ENCODE data around the gene FGD3.

The FGD3 gene

GRCh38 chr9:93057042-93057702, 109.8 kb downstream of the FGD3 start:
- DNase-seq = no peak

GRCh38 chr9:93057703-93058354, 110.5 kb downstream of the FGD3 start:
- no peak for DNase-seq

- peak; percentile 73 for DNase-seq
Observed at GRCh38 chr9:93058355-93059010, 111.2 kb downstream of the FGD3 start, which contains the start of gene SUSD3. TSS of gene SUSD3 (plus strand) at chr9:93058701. CDS start at chr9:93058743, 42 bp downstream.

- no peak for DNase-seq
Observed at GRCh38 chr9:93059011-93059714, 111.8 kb downstream of the FGD3 start.

DNA sequence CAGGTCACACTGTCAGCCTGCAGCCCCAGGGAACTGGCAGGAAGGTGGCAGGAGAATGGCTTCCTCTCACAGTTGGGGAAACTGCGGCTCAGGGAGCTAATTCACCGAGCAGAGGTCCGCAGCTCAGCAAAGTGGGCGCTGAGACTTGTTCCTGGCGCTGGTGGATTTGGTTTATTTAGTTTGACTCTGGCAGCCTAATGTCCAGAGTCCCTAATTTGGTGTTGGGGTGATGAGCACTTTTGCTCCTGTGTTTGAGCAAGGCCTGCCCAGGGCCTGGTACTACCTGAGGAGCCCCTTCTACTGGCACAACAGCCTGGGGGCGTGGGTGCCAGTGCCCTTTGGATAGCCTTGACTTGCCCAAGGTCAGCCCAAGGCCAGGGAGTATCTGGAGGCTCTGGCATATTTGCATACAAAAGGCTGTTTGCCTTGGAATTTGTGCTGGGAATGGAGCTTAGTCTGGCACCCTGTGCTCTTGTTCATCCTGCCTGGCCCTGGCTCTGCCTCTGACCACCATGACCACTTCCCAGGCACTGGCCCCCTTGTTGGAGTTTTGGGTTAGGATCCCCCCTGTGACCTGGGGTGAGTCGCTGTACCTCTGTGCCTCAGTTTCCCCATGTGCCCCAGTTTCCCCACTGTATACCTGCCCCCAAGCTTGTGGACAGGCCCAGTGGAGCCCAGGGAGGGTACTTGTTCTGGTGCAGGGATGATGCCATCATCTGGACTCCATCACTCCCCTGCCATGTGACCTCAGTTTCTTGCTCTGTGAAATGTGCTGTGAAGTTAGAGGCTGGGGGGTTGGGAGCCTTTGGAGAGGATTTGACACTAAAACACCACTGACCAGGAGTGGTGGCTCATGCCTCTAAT, 112.6 kb downstream of the FGD3 start:
- no peak for DNase-seq

DNA sequence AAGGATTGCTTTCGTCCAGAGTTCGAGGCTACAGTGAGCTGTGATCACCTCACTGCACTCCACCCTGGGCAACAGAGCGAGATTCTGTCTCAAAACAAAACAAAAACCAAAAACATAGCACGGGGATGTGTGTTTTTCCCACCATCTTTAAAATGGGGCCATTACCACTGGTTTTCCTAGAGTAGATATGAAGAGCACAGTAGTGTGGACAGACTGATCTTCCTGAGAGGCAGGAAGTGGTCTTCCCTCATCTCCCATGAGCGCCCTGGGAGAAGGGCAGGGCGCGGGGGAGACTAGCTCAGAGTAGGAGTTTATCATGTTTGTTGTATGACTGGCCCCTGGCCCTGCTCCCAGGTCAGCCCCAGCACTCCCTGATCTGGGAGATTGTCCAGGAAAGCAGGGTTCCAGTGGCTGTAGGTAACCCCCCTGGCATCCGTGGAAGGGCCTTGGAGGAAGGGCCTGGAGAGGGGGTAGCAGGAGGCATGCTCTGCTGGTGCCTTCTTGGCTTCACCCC, 113.5 kb downstream of the FGD3 start:
- DNase-seq = no peak

DNA sequence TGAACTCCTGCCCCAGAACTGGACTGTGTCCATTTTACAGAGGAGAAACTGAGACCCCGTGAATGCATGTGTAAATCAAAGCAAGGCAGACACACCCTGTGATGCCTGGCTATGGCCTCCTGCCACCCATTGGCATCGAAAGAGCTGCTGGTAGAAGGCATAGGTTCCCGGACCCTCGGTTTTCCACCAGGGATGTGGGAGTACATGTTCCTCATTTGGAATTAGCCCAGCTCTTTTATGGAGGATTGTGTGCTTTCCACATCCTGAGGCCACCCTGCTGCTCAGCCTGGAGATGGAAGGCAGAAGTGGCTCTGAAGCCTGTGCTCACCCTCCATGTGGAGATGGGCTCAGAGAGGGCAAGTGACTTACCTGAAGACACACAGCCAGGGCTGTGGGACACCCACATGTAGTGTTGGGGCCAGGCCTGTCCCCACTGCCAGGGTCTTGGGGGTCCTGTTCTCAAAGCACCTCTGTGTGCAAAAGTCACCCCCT, 114.0 kb downstream of the FGD3 start:
- DNase-seq = no peak

DNA sequence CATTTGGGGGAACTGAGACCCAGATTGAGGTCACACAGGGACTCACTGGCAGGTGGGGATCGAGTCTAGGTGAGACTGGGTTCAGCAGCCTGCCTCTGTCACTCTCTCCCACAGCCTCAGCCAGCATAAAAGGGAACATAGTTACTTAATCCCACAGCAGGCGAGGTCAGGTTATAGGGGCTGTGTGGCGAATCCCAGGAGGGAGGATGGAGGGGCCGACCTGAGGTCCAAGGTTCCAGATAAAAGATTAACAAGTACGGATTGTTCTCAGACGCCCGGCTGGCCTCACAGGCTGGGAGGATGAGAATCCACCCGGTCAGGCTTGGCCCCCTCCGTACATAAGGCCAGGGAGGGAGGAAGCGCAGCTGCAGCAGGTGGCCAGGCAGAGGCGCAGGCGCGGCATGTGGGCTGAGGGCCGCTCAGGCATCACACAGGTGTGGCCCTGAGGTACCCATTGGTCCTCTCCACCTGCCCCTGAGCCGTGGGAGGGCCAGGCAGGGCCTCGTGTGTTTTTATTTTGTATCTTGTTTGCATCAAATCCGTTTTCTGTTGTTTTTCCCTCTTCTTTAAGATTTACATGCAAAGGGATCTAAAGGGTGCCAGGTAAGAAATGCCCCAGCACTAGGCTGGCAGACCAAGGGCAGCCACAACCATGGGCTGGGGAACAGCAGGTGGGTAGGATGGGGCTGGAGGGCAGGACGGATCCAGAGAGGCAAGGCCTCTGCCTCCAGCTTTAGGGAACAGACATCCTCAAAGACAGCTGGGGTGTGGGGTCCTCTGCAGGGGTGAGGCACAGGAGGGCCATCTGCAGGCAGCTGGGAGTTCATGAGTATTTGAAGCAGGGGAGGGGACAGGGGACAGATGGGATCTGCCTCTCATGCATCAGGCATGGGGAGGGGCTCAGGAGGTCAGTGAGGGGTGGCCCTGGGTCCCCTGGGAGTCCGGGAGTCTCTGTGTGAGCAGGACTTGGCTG, 114.8 kb downstream of the FGD3 start:
- DNase-seq = peak; percentile 59

DNA sequence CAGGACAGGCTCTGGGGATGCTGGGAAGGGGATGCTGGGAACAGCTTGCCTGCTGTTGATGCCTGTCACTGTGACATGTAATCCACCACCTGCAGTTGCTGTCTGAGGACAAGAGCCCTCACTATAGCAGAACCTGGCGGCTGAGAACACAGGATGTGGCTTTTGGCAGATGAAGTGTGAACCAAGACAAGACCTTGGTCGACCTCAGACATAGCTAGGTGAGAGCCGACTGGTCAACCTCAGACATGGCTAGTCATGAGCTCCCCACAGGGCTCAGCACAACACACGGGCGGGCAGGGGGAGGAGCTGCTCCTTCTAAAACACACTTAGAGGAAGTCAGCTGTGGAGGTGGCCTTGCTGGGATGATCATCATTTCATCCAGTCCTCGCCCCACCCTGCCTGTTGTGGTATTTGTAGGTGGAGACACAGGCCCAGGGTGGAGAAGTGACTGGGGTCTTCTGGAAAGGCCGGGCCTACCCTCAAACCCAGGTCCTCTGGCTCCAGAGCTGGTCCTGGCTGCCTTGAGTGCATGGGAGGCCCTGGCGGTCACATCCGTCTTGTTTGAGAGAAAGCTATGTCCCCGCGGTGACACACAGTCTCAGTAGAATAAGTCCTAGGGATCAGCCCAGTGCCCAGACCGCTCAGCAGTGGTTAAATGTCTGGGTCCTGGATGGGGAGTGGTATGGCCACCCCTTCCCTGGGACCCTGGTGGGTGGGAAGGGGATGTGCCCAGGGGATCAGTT, 117.2 kb downstream of the FGD3 start:
- DNase-seq = peak; percentile 90

- no peak for DNase-seq
Observed at GRCh38 chr9:93065135-93065720, 117.9 kb downstream of the FGD3 start.

DNA sequence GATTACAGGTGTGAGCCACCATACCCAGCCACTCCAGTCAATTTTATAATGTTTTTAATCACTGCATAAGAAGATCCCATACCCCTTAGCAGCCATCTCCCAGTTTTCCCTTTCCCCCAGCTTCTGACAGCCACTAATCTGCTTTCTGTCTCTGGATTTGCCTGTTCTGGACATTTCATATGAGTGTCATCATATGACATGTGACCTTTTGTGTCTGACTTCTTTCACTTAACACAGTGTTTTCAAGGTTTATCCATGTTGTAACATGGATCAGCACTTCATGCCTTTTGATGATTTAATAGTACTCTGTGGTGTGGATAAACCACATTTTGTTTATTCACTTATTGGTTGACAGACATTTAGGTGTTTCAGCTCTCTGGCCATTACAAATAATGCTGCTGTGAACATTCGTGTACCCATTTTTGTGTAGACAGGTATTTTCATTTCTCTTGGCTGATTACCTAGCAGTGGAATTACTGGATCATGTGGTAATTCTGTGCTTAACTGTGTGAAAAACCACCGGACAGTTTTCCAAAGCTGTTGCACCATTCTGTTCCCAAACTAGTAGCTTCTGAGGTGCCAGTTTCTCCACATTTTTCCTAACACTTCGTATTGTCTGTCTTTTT, 119.8 kb downstream of the FGD3 start:
- no peak for DNase-seq

DNA sequence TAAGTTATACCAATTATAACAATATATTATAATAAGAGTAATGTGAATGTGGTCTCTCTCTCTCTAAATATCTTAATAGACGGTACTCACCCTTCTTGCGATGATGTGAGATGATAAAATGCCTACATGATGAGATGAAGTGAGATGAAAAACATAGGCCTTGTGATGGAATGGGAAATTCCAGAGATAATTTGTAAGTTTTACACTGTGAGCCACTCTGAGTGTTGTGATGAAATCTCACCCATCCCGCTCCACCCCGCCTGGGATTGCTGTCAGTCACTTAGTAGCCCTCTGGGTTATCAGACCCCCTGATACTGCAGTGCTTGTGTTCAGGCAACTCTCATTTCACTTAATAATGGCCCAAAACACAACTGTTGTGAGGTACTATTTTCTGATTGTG, 121.6 kb downstream of the FGD3 start:
- no peak for DNase-seq

- DNase-seq = no peak
Observed at GRCh38 chr9:93071464-93071863, 124.1 kb downstream of the FGD3 start.

DNA sequence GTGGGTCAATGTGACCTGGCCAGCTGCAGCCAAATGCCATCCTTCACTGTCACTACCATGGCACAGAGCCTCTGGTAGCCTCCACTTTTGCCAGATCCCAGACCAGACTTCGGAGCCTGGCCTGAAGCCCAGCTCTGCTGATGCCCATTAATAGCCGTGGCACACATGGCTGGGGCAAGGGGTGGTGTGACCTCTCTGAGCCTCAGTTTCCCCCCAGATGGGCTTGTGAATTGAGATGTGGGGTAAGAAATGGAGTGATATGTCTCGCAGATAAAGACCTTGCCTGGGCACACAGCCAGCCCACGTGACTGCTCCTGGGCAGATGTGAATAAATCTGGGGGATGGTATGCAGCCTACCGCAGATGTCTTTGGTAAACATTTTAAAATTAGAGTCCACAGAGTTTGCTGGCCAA, 125.1 kb downstream of the FGD3 start:
- no peak for DNase-seq

DNA sequence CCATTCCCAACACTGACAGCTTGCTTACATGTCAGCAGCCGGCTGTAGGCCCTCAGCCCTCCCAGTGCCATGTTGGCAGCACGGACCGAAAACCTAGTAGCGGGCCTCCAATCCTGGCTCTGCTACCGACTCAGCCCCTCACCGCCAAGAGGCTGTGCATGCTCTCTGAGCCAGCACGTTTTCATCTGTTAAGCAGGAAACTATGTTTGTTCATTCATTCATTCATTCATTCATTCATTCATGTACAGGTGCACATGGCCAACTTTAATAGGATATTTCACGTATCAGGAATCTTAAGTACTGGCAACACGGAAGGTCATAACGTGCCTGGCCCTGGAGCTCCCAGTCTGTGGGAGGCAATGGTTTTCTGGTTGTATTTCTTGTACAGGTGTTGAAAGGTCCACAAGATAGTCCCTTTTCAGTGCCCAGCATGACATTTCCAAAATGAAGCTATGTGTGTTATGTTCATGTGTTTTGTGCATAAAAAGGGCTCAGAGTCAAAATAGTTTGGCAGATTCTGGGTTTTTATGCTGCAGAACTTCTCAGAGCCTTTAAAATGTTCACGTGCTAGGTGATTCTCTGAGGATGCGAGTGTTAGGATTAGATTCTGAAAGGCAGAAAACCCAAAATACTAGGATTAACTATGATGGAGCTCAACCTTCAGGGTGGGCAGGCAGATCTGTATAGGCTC, 128.9 kb downstream of the FGD3 start:
- no peak for DNase-seq

DNA sequence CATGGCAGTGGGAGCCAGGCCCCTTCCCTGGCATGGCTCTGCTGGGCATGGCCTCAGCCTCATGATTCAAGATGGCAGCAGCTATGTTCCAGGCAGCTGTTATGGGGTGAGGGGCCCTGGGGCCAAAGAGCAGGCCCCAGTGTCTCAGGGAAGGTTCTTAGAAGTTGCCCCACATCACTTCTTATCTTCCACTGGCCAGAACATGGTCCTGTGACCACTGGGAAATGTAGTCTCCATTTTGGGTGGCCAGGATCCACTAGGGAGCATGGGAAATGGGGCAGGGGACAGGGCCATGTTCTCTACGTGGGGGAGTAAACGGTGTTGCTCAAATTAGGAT, 129.4 kb downstream of the FGD3 start:
- no peak for DNase-seq

GRCh38 chr9:93077367-93077766, 130.0 kb downstream of the FGD3 start:
- no peak for DNase-seq

- no peak for DNase-seq
Observed at GRCh38 chr9:93077811-93078210, 130.5 kb downstream of the FGD3 start.

- DNase-seq = no peak
Observed at GRCh38 chr9:93079371-93079770, 132.0 kb downstream of the FGD3 start.
